Gastrocnemius medialis (tissue), 4 donors: ENCODE results near the gene MYB. TPM values are rescaled to one million over a fixed set of nuclear protein-coding genes. Genes with fewer than 3 reads are reported as not detected.

Experiments used
- ATAC-seq, 2 donors: fragments of 150-250 bp; one replicate each; pipeline ENCODE4 v1.9.1; 2016
- DNase-seq, 2 donors: peaks; one replicate each; pipeline ENCODE4 v3.0.0-alpha.2; 2019
- H3K27ac ChIP-seq, 4 donors: fragments of 200-600 bp; sonication (generic); 1 replicate in 1 of 4; 2 replicates in 3 of 4; pipeline ENCODE4 v1.5.1; 2016 to 2018; ENCODE audit warnings: mild to moderate bottlenecking in 2 of 4, moderate library complexity in 1 of 4
- H3K27me3 ChIP-seq, 3 donors: fragments of 200-600 bp; sonication (generic) in 2 of 3; 1 replicate in 1 of 3; 2 replicates in 2 of 3; pipeline versions ENCODE4 v1.5.1 to v1.6.0; 2016 to 2019; ENCODE audit warnings: mild to moderate bottlenecking in 1 of 3, moderate library complexity in 1 of 3
- H3K36me3 ChIP-seq, 2 donors: fragments of 200-600 bp; sonication (generic) in 1 of 2; one replicate each; pipeline ENCODE4 v1.5.1; 2017 to 2018
- H3K4me1 ChIP-seq, 2 donors: fragments of 200-600 bp; sonication (generic) in 1 of 2; one replicate each; pipeline ENCODE4 v1.5.1; 2016 to 2017; ENCODE audit warnings: mild to moderate bottlenecking in 2 of 2
- H3K4me3 ChIP-seq, 4 donors: fragments of 200-600 bp; sonication (generic) in 3 of 4; 1 replicate in 1 of 4; 2 replicates in 3 of 4; pipeline ENCODE4 v1.5.1; 2016 to 2019; ENCODE audit warnings: mild to moderate bottlenecking in 2 of 4
- H3K9me3 ChIP-seq, 3 donors: fragments of 200-600 bp; sonication (generic) in 2 of 3; 1 replicate in 1 of 3; 2 replicates in 2 of 3; pipeline ENCODE4 v1.5.1; 2016 to 2019
- CTCF ChIP-seq, 5 experiments: fragments of 450-650 bp in 3 of 5; fragments of 200-600 bp in 2 of 5; sonication (generic) in 2 of 5; IDR thresholded peaks in 4 of 5; conservative IDR thresholded peaks in 1 of 5; 1 replicate in 4 of 5; 2 replicates in 1 of 5; pipeline ENCODE4 v1.5.1; 2016 to 2019; ENCODE audit warnings: antibody characterized with exemption in 5 of 5, mild to moderate bottlenecking in 3 of 5, moderate library complexity in 3 of 5
- POLR2A ChIP-seq, 2 donors: fragments of 450-650 bp; IDR thresholded peaks; one replicate each; pipeline ENCODE4 v1.6.1; 2017; ENCODE audit warnings: antibody characterized with exemption in 2 of 2, mild to moderate bottlenecking in 2 of 2, moderate library complexity in 2 of 2
- in situ Hi-C, 4 donors: fragments of 200-750 bp; cut with MboI; loops; one replicate each; pipeline versions ENCODE4 v1.15.0 to v1.8.0; 2017; ENCODE audit warnings: low sequenced_read_pairs in 4 of 4
- intact Hi-C: fragments of 100-400 bp; cut with DNase I; formaldehyde crosslinking; loops from one replicate; pipeline ENCODE4 v1.15.1; 2023; ENCODE audit warnings: low total_unique reads
- total RNA-seq, 4 donors: library from RNA; depleted of rRNA; stranded (reverse); fragments of >200 nt; gene quantifications; one replicate each; pipeline versions ENCODE4 v1.1.0 to v1.2.3, GENCODE V29; 2016

Gene MYB
- total RNA-seq, 4 donors from 2014 or later: 0.13 to 0.16 (median 0.15) TPM; not detected in 1

GRCh38 chr6:135217663-135218062, 36.6 kb downstream of the MYB start:
- DNase-seq (no peak), ATAC-seq (no peak)
- H3K9me3 ChIP-seq: no peaks in the 10 kb centered on the region
- intact Hi-C loops: no loop called here
- no peak overlapping the region for H3K4me3 ChIP-seq
- in situ Hi-C loops: no loop called here
- no peaks in the 10 kb centered on the region for H3K27me3 ChIP-seq
- no peak overlapping the region for H3K27ac ChIP-seq
- H3K36me3 ChIP-seq: no peaks in the 10 kb centered on the region
- no peaks in the 10 kb centered on the region for H3K4me1 ChIP-seq
- TF ChIP-seq POLR2A (IDR thresholded peaks at IDR 0.05) (no peak), CTCF (IDR thresholded peaks at IDR 0.05 in 4 of 5, conservative IDR thresholded peaks at IDR 0.05 in 1 of 5) (no peak)

- no peaks in the 10 kb centered on the region for H3K36me3 ChIP-seq
- H3K9me3 ChIP-seq: no peaks in the 10 kb centered on the region
- ATAC-seq: no peak
- H3K27ac ChIP-seq: no peak overlapping the region
- DNase-seq: no peak
- intact Hi-C loops: no loop called here
- TF ChIP-seq POLR2A (IDR thresholded peaks at IDR 0.05) (no peak), CTCF (IDR thresholded peaks at IDR 0.05 in 4 of 5, conservative IDR thresholded peaks at IDR 0.05 in 1 of 5) (no peak)
- no peak overlapping the region for H3K4me3 ChIP-seq
- H3K4me1 ChIP-seq: no peaks in the 10 kb centered on the region
- in situ Hi-C loops: no loop called here
- no peaks in the 10 kb centered on the region for H3K27me3 ChIP-seq
These were observed 38.2 kb downstream of the MYB start for GRCh38 chr6:135219346-135219745.

GRCh38 chr6:135221042-135221441, 39.9 kb downstream of the MYB start:
- H3K27ac ChIP-seq: no peak overlapping the region
- ATAC-seq (no peak), DNase-seq (no peak)
- no peaks in the 10 kb centered on the region for H3K27me3 ChIP-seq
- TF ChIP-seq POLR2A (IDR thresholded peaks at IDR 0.05): no peak
- TF ChIP-seq CTCF (IDR thresholded peaks at IDR 0.05 in 4 of 5, conservative IDR thresholded peaks at IDR 0.05 in 1 of 5): no peak
- no peaks in the 10 kb centered on the region for H3K4me1 ChIP-seq
- in situ Hi-C loops: no loop called here
- H3K36me3 ChIP-seq: no peaks in the 10 kb centered on the region
- no peak overlapping the region for H3K4me3 ChIP-seq
- H3K9me3 ChIP-seq: no peaks in the 10 kb centered on the region
- intact Hi-C loops: no loop called here

- Histone ChIP-seq H3K27me3 (no peaks in the 10 kb centered on the region), H3K4me1 (no peaks in the 10 kb centered on the region), H3K9me3 (no peaks in the 10 kb centered on the region), H3K4me3 (no peak overlapping the region), H3K27ac (no peak overlapping the region), H3K36me3 (no peaks in the 10 kb centered on the region)
- ATAC-seq (no peak), DNase-seq (no peak)
- TF ChIP-seq CTCF (IDR thresholded peaks at IDR 0.05 in 4 of 5, conservative IDR thresholded peaks at IDR 0.05 in 1 of 5): no peak
- TF ChIP-seq POLR2A (IDR thresholded peaks at IDR 0.05): no peak
- intact Hi-C loops (no loop called here), in situ Hi-C loops (no loop called here)
These were observed 40.4 kb downstream of the MYB start for GRCh38 chr6:135221505-135221904.

- H3K27ac ChIP-seq: no peak overlapping the region
- TF ChIP-seq CTCF (IDR thresholded peaks at IDR 0.05 in 4 of 5, conservative IDR thresholded peaks at IDR 0.05 in 1 of 5): no peak
- no peak for TF ChIP-seq POLR2A (IDR thresholded peaks at IDR 0.05)
- intact Hi-C loops: no loop called here
- in situ Hi-C loops: no loop called here
- no peak overlapping the region for H3K4me3 ChIP-seq
- no peaks in the 10 kb centered on the region for H3K36me3 ChIP-seq
- no peaks in the 10 kb centered on the region for H3K27me3 ChIP-seq
- DNase-seq (no peak), ATAC-seq (no peak)
- H3K9me3 ChIP-seq: no peaks in the 10 kb centered on the region
- H3K4me1 ChIP-seq: no peaks in the 10 kb centered on the region
These were observed 41.5 kb downstream of the MYB start for GRCh38 chr6:135222623-135223022.
